Stomach (tissue), 4 donors: ENCODE data around the gene PPP2CA.

ENCODE experiments used
- POLR2A ChIP-seq, 4 donors: fragments of 450-650 bp; IDR thresholded peaks; one replicate each; pipeline ENCODE4 v1.6.1; 2016; ENCODE audit warnings: antibody characterized with exemption in 4 of 4, control low read depth in 2 of 4, mild to moderate bottlenecking in 1 of 4, moderate library complexity in 1 of 4
- POLR2AphosphoS5 ChIP-seq, 3 donors: sonication (generic); formaldehyde crosslinking; IDR thresholded peaks; one replicate each; pipeline ENCODE4 v1.6.1; 2016; ENCODE audit warnings: antibody characterized with exemption in 3 of 3
- TF ChIP-seq, protein P1 (sequence below), 7 experiments: fragments of 450-650 bp in 4 of 7; fragments of 200-600 bp in 3 of 7; sonication (generic) in 3 of 7; IDR thresholded peaks; one replicate each; pipeline ENCODE4 v1.5.1; 2016 to 2019; ENCODE audit warnings: antibody characterized with exemption in 7 of 7, control low read depth in 2 of 7, mild to moderate bottlenecking in 1 of 7

DNA sequence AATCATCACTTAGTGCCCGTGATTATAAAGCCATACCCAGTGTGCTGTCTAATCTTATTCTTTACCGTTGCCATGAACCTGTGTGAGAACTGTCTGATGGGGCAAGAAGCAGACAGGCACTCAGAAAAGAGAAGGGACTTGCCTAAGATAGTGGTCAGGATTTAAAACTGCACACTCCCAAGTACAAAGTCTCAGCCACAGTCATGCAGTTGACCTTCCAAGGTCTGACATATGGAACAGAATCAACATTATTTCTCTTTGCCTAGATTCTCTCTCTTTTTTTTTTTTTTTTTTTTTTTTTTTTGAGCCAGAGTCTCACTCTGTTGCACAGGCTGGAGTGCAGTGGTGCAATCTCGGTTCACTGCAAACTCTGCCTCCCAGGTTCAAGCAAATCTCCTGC, 1.9 kb upstream of the PPP2CA start:
- TF ChIP-seq, protein P1, sequence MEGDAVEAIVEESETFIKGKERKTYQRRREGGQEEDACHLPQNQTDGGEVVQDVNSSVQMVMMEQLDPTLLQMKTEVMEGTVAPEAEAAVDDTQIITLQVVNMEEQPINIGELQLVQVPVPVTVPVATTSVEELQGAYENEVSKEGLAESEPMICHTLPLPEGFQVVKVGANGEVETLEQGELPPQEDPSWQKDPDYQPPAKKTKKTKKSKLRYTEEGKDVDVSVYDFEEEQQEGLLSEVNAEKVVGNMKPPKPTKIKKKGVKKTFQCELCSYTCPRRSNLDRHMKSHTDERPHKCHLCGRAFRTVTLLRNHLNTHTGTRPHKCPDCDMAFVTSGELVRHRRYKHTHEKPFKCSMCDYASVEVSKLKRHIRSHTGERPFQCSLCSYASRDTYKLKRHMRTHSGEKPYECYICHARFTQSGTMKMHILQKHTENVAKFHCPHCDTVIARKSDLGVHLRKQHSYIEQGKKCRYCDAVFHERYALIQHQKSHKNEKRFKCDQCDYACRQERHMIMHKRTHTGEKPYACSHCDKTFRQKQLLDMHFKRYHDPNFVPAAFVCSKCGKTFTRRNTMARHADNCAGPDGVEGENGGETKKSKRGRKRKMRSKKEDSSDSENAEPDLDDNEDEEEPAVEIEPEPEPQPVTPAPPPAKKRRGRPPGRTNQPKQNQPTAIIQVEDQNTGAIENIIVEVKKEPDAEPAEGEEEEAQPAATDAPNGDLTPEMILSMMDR (IDR thresholded peaks at IDR 0.05): no peak
- TF ChIP-seq POLR2A (IDR thresholded peaks at IDR 0.05): no peak
- TF ChIP-seq POLR2AphosphoS5 (IDR thresholded peaks at IDR 0.05): no peak
